Thoracic aorta (tissue), 2 donors: Measurements from ENCODE around the gene PPP1R18. TPM values are rescaled to one million over a fixed set of nuclear protein-coding genes. Genes with fewer than 3 reads are reported as not detected.
A peak's percentile ranks its signal among the peaks of the same experiment; 100 is the strongest.

Experiments
- ATAC-seq: fragments of 150-250 bp; one replicate; pipeline ENCODE4 v1.8.0; 2017; ENCODE audit warnings: low read depth; ENCODE audit not compliant: insufficient number of reproducible peaks, low FRiP score
- DNase-seq: peaks from one replicate; pipeline ENCODE4 v3.0.0-alpha.2; 2020; ENCODE audit warnings: low spot score
- H3K27ac ChIP-seq, 2 donors: fragments of 200-600 bp; sonication (generic); 1 replicate in 1 of 2; 2 replicates in 1 of 2; pipeline ENCODE4 v1.5.1; 2016; ENCODE audit warnings: mild to moderate bottlenecking in 2 of 2, moderate library complexity in 2 of 2
- H3K27me3 ChIP-seq: fragments of 200-600 bp; sonication (generic); replicated peaks from 2 replicates; pipeline ENCODE4 v1.6.0; 2016; ENCODE audit warnings: mild to moderate bottlenecking; ENCODE audit not compliant: insufficient read depth
- H3K36me3 ChIP-seq: fragments of 200-600 bp; sonication (generic); one replicate; pipeline ENCODE4 v1.5.1; 2016
- H3K4me1 ChIP-seq, 2 donors: fragments of 200-600 bp; sonication (generic); 1 replicate in 1 of 2; 2 replicates in 1 of 2; pipeline versions ENCODE4 v1.5.1 to v1.6.0; 2016; ENCODE audit warnings: low read depth in 2 of 2, mild to moderate bottlenecking in 1 of 2; ENCODE audit not compliant: control insufficient read depth in 1 of 2
- H3K4me3 ChIP-seq: fragments of 200-600 bp; sonication (generic); 2 replicates; pipeline ENCODE4 v1.5.1; 2016; ENCODE audit warnings: mild to moderate bottlenecking
- H3K9me3 ChIP-seq: fragments of 200-600 bp; sonication (generic); 2 replicates; pipeline ENCODE4 v1.5.1; 2016
- CTCF ChIP-seq: fragments of 200-600 bp; sonication (generic); IDR thresholded peaks from one replicate; pipeline ENCODE4 v1.5.1; 2019; ENCODE audit warnings: antibody characterized with exemption
- total RNA-seq, 2 donors: library from RNA; depleted of rRNA; stranded (reverse); fragments of >200 nt; gene quantifications; one replicate each; pipeline versions ENCODE4 v1.1.0 to v1.2.3, GENCODE V29; 2016

Gene PPP1R18
- total RNA-seq, 2 donors from 2014 or later = 65.7 to 88.2 TPM

DNA sequence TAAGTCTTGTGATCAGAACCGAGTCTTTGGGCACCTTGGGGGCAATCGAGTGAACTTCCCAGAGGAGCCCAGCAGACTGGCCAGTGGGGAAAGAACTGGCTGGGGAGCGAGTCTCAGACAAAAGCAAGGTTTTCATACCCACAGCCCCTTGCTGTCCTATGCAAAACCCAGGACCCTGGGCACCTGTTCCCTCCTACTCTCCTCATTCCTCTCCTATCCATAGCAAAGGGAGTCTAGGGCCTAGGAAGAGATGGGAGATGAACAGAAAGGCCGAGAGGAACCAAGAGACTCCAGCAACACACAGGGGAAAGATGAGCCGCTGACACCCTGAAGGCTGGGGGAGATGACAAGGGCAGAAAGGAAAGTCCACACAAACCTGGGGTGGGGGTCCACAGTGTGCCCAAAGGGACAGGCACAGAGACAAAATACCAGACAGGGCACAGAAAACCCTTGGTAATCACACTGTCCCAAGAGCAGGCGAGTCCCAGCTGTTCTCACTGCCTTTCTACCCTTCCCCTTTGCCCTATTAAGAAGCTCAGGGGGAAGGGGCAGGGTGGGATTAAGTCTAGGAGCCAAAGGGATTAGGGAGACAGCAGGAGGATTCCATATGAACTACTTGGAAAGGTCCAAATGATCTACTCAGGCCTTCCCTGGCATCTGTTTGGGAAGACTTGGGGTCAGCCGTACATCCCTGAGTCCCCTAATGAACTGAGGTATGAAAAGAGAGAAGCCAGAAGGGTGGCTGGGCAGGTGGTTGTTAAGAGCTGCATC lies 6.5 kb downstream of the PPP1R18 start:
- H3K9me3 ChIP-seq = no peaks in the 10 kb centered on the region
- peaks cover 41% of the 10 kb centered on the region for H3K36me3 ChIP-seq
- H3K27ac ChIP-seq = peak overlapping the region; percentile 46 to 100
- no peak for ATAC-seq
- DNase-seq = no peak
- peak overlapping the region; percentile 99 for H3K4me3 ChIP-seq
- peaks cover 26 to 45% of the 10 kb centered on the region in 2 donors for H3K4me1 ChIP-seq
- no peak for TF ChIP-seq CTCF
- no peaks in the 10 kb centered on the region for H3K27me3 ChIP-seq

GRCh38 chr6:30678964-30679726 lies 7.3 kb downstream of the PPP1R18 start:
- Histone ChIP-seq H3K4me3 (peak overlapping the region; percentile 99), H3K27me3 (no peaks in the 10 kb centered on the region), H3K4me1 (peaks cover 26 to 43% of the 10 kb centered on the region in 2 donors), H3K27ac (peak overlapping the region; percentile 46 to 100), H3K36me3 (peaks cover 41% of the 10 kb centered on the region), H3K9me3 (no peaks in the 10 kb centered on the region)
- ATAC-seq (no peak), DNase-seq (no peak)
- peak; percentile 92 for TF ChIP-seq CTCF

GRCh38 chr6:30676660-30677285 lies 9.7 kb downstream of the PPP1R18 start:
- Histone ChIP-seq H3K27ac (no peak overlapping the region), H3K36me3 (peaks cover 41% of the 10 kb centered on the region), H3K4me3 (no peak overlapping the region), H3K9me3 (no peaks in the 10 kb centered on the region), H3K4me1 (peaks cover 29 to 49% of the 10 kb centered on the region in 2 donors), H3K27me3 (no peaks in the 10 kb centered on the region)
- no peak for ATAC-seq
- DNase-seq = no peak
- no peak for TF ChIP-seq CTCF

DNA sequence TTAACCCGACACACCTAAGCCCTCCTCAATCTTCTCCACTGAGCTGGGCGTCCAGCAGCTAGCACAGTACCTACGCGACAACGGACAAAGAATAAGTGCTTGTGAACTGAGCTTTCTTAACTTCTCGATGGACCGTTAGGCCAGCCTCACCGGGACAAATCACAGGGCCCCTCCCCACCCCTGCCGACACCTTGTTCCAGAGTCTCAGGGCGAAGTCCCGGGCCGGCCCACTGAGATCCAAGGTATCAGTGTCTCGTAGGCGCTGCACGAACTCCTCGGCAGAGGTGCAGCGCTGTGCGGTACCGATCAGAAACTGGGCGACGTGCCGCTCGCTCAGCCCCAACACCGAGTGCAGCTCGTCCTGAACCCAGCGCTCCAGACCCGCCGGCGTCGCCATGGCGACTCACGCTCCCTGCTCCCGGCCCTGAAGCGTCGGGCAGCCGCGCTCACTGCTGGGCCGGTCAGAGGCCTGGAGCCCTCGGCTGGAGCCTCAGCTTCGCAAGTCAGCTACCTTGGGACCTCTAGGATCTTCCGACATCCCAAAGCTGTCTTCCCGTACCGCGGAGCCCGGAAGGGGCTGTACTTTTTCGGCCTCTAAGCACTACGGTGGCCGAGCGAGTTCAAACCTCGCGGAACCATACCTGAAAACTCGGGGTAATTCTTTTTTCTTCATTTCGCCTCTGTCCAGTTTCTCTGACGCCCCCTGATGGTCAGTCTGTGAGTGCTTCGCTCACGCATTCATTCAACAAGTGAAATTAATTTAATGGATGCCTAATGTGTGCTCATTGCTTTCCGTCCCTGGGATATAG lies 13.8 kb downstream of the PPP1R18 start, which contains the start of gene DHX16:
TSS of gene DHX16 (minus strand) at position 562 of the 809 bp plus-strand sequence. CDS start at position 397, 165 bp downstream.
- TF ChIP-seq CTCF = peak; percentile 81
- H3K4me3 ChIP-seq = peak within 1 kb of the TSS; percentile 84
- H3K27ac ChIP-seq = peak within 1 kb of the TSS; percentile 61 to 69
- DNase-seq (peak; percentile 91), ATAC-seq (peak; percentile 62)
- peaks cover 31% of the 10 kb centered on the region for H3K36me3 ChIP-seq
- H3K4me1 ChIP-seq = peaks cover 9 to 22% of the 10 kb centered on the region in 2 donors
- H3K27me3 ChIP-seq = no peaks in the 10 kb centered on the region
- H3K9me3 ChIP-seq = no peaks in the 10 kb centered on the region
